ENCODE measurements around the gene R3HDM1. TPM values are rescaled to one million over a fixed set of nuclear protein-coding genes. Genes with fewer than 3 reads are reported as not detected.

R3HDM1 gene
- total RNA-seq, 1 donor from 2014 or later, result 22.1 TPM

GRCh38 chr2:135762530-135762929 lies 231.2 kb downstream of the R3HDM1 start:
- no peaks in the 10 kb centered on the region for H3K9me3 ChIP-seq
- no peaks in the 10 kb centered on the region for H3K4me1 ChIP-seq
- no peak for TF ChIP-seq CTCF (IDR thresholded peaks at IDR 0.05)
- no peak for DNase-seq
- no peak for ATAC-seq
- peaks cover 100% of the 10 kb centered on the region for H3K36me3 ChIP-seq
- no peak overlapping the region for H3K27ac ChIP-seq
- H3K27me3 ChIP-seq (ENCODE audit: low read depth), result no peaks in the 10 kb centered on the region
- intact Hi-C loops (cut with DNase I), result no loop called here
- H3K4me3 ChIP-seq, result no peak overlapping the region

- no peaks in the 10 kb centered on the region for H3K4me1 ChIP-seq
- peaks cover 99% of the 10 kb centered on the region for H3K36me3 ChIP-seq
- ATAC-seq (no peak), DNase-seq (no peak)
- TF ChIP-seq CTCF (IDR thresholded peaks at IDR 0.05), result no peak
- H3K9me3 ChIP-seq, result no peaks in the 10 kb centered on the region
- no peak overlapping the region for H3K4me3 ChIP-seq
- H3K27me3 ChIP-seq (ENCODE audit: low read depth), result no peaks in the 10 kb centered on the region
- H3K27ac ChIP-seq, result no peak overlapping the region
- intact Hi-C loops (cut with DNase I), result no loop called here
These were observed 237.6 kb downstream of the R3HDM1 start for GRCh38 chr2:135768863-135769262.

- Histone ChIP-seq H3K4me3 (no peak overlapping the region), H3K9me3 (no peaks in the 10 kb centered on the region), H3K4me1 (no peaks in the 10 kb centered on the region), H3K36me3 (peaks cover 100% of the 10 kb centered on the region), H3K27ac (no peak overlapping the region), H3K27me3 (ENCODE audit: low read depth) (no peaks in the 10 kb centered on the region)
- DNase-seq (no peak), ATAC-seq (no peak)
- intact Hi-C loops (cut with DNase I), result no loop called here
- TF ChIP-seq CTCF (IDR thresholded peaks at IDR 0.05), result no peak
These were observed 242.0 kb downstream of the R3HDM1 start for GRCh38 chr2:135773319-135773718.

GRCh38 chr2:135773917-135774316 lies 242.6 kb downstream of the R3HDM1 start:
- ATAC-seq (no peak), DNase-seq (no peak)
- intact Hi-C loops (cut with DNase I), result no loop called here
- TF ChIP-seq CTCF (IDR thresholded peaks at IDR 0.05), result no peak
- no peak overlapping the region for H3K27ac ChIP-seq
- no peaks in the 10 kb centered on the region for H3K4me1 ChIP-seq
- H3K36me3 ChIP-seq, result peaks cover 100% of the 10 kb centered on the region
- H3K27me3 ChIP-seq (ENCODE audit: low read depth), result no peaks in the 10 kb centered on the region
- no peak overlapping the region for H3K4me3 ChIP-seq
- H3K9me3 ChIP-seq, result no peaks in the 10 kb centered on the region

Small RNA genes lying within 50 kb of the gene (microRNA-seq; reads per million reads assigned to microRNA genes)
- gene MIR128-1 (ENCODE audit: borderline number of aligned reads), result 29.7 reads per million, percentile 35 among the genes with 10 or more reads in this experiment

Other genes starting within 250 kb of the R3HDM1 start
- gene ZRANB3, start 266 bp upstream of the R3HDM1 start, total RNA-seq, result 3.7 TPM
- 88.1 TPM for gene UBXN4, start 210.4 kb downstream of the R3HDM1 start, total RNA-seq

Data from lower lobe of right lung (tissue), 2 donors.